HG02973 (cell line): ENCODE measurements around the gene SIRT5.

Experiments
- ATAC-seq: cut with Tn5 transposase; IDR thresholded peaks from one replicate; pipeline ENCODE4 v1.9.1; 2021; ENCODE audit warnings: moderate library complexity; ENCODE audit not compliant: unreplicated experiment

SIRT5 gene

GRCh38 chr6:13629459-13630116, 55.2 kb downstream of the SIRT5 start:
- no peak for ATAC-seq

GRCh38 chr6:13630499-13630898, 56.1 kb downstream of the SIRT5 start:
- ATAC-seq = no peak

- no peak for ATAC-seq
These were observed 58.9 kb downstream of the SIRT5 start for GRCh38 chr6:13633343-13633742.

GRCh38 chr6:13635948-13636658, 61.7 kb downstream of the SIRT5 start:
- ATAC-seq = no peak

- ATAC-seq = no peak
These were observed 63.6 kb downstream of the SIRT5 start for GRCh38 chr6:13638014-13638413.

- no peak for ATAC-seq
These were observed 64.2 kb downstream of the SIRT5 start for GRCh38 chr6:13638626-13639025.

- ATAC-seq = no peak
These were observed 66.9 kb downstream of the SIRT5 start for GRCh38 chr6:13641315-13641714.

GRCh38 chr6:13643125-13643524, 68.7 kb downstream of the SIRT5 start:
- ATAC-seq = no peak

GRCh38 chr6:13648850-13649249, 74.4 kb downstream of the SIRT5 start:
- no peak for ATAC-seq

GRCh38 chr6:13649393-13649792, 75.0 kb downstream of the SIRT5 start:
- no peak for ATAC-seq

- ATAC-seq = no peak
These were observed 78.9 kb downstream of the SIRT5 start for GRCh38 chr6:13653296-13653695.

- no peak for ATAC-seq
These were observed 80.1 kb downstream of the SIRT5 start for GRCh38 chr6:13654496-13654895.

- ATAC-seq = no peak
These were observed 81.3 kb downstream of the SIRT5 start for GRCh38 chr6:13655700-13656099.

- ATAC-seq = no peak
These were observed 85.9 kb downstream of the SIRT5 start for GRCh38 chr6:13660273-13660672.

GRCh38 chr6:13660893-13661292, 86.5 kb downstream of the SIRT5 start:
- ATAC-seq = no peak

- ATAC-seq = no peak
These were observed 87.2 kb downstream of the SIRT5 start for GRCh38 chr6:13661647-13662046.

GRCh38 chr6:13662651-13663334, 88.4 kb downstream of the SIRT5 start:
- ATAC-seq = no peak

- no peak for ATAC-seq
These were observed 89.6 kb downstream of the SIRT5 start for GRCh38 chr6:13663986-13664385.
